NOMO-1 treated with DMSO at 0.1 percent for 48 hours (cell line): ENCODE results near the gene GRIK5.
"Not testable (repeated sequence)": the region's sequence is repeated elsewhere in the genome, so short reads cannot be mapped to it uniquely, and the experiment has no call there.

Source experiments
- DNase-seq: peaks from one replicate; lab custom pipeline; 2025; ENCODE audit not compliant: unreplicated experiment; lab: John Stamatoyannopoulos, UW

GRIK5 gene

DNA sequence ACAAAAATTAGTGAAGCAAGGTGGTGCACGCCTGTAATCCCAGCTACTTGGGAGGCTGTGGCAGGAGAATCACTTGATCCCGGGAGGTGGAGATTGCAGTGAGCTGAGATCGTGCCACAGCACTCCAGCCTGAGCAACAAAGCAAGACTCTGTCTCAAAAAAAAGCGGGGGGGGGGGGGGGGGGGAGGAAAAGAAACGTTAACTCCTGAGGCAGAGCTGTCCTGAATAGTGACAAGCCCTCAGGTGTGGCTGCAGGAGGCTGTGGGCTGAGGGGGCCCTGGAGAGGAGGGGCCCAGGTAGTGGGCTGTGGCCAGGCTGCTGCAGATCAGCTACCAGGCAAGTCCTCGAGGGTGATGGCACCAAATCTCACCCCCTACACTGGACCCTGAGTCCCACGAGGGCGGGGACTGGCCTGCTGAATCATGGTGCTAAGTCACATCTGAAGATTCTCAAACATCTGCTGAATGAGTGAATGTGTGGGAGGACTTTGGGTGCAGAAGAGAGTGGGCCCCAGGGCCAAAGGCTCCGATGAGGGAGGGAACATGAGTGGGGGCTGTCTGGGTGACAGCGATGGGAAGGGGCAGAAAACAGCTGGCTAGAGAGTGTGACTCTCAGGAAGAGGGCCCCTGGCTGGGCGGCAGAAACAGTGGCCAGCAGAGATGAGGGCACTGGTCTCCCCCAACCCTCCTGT, 51.4 kb downstream of the GRIK5 start:
- DNase-seq, result no peak

DNA sequence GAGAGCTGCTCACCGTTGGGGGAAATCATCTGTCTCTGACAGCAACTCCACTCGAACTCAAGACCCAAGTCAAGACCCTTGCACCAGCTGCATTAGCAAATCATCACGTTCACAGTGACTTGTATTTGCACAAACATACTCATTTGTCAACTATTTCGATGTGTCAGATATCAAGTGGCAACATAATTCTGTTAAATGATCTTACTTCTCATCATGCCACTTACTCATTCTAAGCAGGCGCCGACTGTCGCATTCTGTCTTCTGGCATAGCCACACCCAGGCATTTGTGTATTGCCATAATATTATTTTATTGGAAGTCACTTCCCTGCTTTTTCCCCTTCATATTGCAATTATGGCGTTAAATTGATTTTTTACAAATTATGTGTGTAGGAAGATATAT, 53.0 kb downstream of the GRIK5 start:
- no peak for DNase-seq

DNA sequence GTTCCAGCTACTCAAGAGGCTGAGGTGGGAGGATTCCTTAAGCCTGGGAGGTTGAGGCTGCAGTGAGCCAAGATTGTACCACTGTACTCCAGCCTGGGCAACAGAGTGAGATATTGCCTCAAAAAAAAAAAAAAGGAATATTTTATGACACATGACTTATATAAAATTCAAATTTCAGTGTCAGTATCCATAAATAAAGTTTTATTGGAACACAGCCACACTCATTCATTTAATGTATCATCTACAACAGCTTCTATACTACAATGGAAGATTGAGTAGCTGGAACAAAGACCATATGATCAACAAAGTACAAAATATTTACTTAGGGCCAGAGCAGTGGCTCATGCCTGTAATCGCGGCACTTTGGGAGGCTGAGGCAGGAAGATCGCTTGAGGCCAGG, 57.3 kb downstream of the GRIK5 start:
- DNase-seq, result not testable (repeated sequence)

DNA sequence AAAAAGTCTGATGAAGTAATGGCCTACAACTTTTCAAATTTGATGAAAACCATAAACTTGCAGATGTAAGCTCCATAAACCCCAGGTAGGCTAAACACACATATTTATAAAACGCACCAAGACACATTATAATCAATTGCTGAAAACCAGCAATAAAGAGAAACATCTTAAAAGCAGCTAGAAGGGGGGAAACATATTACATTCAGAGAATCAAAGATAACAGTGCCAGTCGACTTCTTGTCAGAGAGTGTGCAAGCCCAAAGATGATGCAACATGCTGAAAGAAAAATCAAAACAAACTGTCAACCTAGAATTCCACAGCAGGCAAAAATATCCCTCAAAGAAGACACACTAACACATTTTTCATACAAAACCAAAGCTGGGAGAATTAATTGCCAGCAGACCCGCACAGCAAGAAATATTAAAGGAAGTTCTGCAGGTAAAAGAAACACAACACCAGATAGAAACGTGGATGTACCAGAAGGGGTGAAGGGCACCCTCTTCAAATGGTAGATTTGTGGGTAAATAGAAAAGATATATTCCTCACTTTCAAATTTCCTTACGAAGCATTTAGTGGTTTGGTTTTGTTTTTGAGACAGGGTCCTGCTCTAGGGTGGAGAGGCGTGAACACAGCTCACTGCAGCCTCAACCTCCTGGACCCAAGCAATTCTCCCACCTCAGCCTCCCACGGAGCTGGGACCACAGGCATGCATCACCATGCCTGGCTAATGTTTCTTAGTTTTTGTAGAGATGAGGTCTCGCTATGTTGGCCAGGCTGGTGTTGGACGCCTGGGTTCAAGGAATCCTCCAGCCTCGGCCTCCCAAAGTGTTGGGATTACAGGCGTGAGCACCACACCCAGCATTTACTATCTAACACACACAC, 59.5 kb downstream of the GRIK5 start:
- DNase-seq, result no peak

DNA sequence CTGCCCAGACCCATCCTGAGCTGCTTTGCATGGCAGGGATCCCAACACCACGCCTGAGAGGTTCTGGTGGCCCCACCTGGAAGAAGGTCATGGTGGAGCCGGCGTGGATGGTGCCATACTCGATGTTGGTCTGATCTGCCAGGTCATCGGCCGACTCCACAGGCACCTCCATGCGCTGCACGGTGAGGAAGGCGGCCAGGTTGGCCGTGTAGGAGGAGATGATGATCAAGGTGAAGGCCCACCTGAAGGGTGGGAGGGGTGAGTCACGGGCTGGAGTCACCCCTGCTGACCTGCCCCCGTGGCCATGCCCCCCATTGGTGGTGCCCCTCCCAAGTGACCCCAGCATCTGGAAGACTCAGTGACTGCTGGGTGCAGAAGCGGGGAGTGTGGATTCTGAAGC, 63.4 kb downstream of the GRIK5 start:
- no peak for DNase-seq

DNA sequence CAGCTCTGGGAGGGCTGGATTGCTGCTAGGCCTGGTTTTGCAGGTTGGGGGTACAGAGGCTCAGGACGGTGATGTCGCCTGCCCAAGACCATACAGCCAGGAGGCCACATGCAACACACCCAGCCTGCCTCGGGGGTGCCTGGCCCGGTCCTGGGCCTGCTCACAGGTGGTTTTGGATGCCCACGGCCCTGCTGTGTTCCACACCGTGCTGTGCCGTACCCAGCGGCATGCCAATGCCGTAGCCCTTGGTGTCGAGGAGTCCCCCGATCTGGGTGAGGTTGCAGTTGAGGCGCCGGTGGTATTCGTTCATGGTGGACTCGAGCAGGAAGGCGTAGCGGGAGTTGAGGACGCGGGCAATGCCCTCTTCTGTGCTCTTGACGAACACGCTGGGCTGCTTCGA, 64.5 kb downstream of the GRIK5 start:
- DNase-seq, result no peak

DNA sequence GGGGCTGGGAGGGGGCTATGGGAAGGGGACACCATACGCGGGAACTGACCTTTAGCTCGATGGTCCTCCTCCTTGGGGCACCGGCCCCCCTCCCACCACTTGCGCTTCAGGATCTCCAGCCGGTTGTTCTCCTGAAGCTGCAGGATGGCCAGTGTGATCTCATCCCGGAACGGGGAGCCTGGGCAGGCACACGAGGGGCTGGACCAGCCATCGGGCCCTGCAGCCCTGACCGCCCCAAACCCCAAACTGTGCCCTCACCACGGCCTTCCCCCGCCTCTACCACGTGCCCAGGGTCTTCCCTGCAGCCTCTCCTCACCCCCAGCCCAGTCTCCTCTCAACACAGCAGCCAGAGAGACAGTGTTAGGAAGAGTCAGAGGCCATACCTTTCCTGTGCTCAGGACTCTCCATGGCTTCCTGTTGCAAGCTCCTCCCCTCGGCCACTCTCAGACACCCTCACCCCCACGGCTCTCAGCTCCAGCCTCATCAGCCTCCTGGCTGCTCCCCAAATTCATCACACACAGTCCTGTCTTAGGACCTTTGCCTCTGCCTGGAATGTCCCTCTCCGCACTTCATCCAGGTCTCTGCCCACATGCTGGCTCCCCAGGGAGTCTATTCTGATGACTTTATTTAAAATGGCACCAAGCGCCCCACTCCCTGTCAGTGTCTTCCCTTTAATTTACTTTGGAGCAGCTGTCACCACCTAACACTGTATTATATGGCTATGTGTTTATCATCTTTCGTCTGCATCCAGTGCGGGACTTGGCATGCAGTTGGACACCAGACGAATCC, 66.3 kb downstream of the GRIK5 start:
- no peak for DNase-seq

DNA sequence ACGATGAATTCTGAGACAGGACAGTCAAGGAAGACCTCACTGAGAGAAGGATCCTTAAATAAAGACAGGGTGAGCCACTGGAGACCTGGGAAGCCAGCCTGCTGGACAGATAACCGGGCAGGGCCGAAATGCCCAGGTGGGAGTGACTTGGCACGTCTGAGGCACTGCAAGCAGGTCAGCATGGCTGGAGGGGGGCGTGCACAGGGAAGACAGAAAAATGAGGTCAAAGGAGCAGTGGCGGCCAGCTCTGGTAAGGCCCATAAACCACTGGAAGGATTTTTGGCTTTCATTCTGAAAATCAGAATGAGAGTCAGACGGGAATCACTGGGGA, 70.2 kb downstream of the GRIK5 start:
- no peak for DNase-seq

DNA sequence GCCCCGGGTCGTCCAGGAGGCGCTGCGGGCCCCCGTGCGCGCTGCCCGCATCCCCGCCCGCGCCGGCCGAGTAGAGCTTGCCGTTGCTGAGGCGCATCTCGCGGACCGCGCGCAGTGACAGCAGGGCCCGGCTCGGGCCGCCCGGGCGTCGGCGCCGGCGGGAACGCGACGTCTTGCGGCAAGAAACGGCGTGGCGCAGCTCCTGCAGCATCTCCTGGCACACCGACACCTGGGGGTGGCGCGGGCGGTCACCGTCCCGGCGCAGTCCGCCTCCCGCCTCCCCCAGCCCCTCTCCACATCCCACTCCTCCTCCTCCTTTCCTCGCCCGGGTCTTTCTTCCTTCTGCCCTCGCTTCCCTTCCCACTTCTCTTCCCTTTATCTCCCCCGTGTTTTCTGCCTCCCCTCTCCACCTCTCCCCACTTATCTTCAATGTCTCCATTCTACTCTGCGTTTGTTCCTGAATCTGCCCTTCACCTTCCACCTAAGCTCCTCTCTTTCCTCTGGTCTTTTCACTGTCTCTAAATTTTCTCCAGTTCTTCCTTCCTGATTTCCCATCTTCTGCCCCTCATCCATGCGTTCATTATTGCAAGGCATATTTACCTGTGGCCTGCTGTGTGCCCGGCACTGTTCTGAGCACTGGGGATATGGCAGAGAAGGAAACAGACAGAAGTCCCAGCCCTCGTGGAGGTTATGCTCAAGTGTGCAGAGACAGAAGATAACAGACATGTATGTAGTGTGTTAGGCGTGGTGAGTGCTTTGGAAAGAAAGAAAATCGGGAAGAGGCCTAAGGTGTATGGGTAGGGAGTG, 70.7 kb downstream of the GRIK5 start:
- DNase-seq, result no peak

DNA sequence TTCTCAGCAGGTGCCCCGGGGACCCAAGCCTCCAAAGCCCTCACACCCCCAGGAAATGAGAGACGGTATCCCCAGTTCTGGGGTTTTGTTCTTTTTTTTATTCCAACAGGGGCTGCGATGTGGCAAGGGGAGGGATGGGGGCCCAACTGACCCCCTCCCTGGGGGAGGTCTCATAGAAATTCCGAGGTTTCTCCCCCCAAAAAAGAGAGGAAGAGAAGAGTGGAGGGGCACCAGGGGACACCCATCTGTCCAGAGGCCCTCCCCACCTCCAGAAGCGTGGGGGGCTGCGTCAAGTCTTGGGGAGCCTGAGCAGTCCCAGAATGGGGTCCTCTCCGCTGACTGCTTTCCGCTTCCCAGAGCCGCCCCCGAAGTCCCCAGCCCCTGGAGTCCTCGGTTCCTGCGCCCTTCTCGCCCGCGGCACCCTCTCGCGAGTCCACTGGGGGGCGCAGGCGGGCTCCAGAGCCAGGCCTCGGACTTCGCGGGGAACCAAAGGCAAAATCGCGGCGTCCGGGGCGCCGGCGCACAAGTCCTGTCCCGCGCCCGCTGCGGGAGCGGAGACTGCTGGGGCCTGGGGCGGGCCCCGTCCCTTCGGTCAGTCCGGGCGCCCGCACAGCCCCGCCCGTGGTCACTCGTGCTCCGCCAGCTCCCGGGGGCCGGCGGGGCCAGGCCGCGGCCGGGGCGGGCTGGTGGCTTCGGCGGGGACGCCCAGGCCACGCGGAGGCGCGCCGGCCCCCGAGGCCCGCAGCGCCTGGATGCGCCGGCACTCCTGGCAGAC, 71.6 kb downstream of the GRIK5 start:
- no peak for DNase-seq

DNA sequence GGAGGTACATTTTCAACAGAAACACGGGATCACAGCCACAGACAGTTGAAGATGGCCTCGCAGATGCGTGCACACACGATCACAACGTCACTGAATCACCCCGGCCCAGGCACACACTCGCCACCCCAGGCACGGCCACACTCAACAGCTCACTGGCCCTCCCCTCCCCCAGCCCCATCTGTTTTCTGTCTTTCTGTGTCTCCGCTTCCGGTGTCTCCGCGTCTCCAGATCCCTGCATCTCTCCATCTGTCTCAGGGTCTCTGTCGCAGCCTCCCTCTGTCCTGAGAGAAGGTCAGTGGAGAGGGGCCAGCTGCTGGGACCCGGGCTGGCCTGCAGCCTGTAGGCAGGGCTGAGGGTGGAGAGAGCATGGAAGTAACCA, 72.2 kb downstream of the GRIK5 start:
- DNase-seq, result no peak

DNA sequence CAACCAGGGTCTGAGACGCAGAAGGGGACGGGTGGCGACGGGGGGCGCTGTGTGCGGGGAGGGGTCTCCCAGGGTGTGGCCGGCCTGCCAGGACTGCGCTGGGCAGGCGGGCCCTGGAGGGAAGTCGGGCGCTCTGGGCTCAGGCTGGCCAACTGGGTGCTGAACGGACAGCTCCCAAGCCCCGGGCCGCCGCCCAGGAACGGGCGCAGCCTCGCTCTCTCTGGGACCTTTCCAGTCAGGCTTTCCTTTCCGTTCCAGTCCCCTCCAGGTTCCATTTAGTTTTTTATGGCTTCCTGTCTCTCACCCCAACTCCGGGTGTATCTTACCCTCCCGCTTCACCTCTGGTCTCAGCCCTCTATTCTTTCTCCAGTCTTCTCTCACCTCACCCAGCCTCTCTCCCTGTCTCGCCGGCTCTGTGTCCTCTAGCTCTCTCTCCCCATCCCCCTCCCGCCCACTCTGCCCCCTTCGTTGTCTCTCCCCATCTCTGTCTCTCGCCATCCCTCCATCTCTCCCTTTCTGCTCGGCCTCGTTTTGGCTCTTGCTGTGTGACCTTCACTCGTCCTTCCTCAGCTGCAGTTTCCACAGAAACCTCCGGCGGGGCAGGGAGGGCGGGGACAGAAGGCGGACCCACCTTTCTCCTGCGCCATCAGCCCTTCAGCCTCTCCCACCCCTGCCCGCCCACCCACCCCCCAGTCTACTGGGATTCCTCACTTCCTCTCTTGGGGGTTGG, 72.7 kb downstream of the GRIK5 start:
- peak; percentile 35 for DNase-seq

DNA sequence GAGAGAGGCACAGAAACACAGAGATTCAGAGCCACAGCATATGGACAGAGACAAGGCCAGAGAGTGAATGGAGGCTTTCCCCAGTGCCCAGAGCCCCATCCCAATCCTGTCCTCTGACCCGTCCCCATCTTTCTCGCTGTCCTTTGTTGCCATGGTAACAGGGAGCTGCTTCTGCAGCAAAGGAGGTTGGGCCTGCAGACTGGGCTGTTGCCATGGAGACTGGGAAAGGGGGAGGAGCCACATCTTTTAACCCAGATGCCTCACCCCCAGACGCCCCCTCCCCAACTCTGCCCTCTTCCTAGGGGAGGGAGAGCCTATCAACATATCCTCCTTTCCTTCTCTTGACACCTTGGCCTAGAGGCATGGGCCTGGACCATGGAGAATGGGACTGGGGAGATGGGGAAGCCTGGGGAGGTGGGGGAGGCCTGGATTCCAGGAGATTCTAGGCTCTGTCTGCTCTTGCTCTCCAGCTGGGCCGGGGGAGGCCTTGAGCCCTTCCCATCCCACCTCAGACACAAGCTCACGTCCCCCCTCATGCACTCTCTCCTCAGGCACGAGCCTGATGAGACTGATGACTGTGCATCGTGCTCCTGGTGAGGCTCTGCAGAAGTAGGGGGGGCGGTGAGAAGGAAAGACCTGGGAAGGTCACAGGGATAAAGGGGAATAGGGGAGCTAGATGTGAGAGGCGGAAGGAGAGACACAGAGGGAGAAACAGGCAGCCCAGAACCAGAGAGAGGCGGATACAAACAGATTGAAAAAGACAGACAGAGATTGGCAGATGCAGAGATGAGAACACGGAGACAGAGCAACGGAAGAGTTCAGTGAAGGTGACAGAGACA, 73.8 kb downstream of the GRIK5 start:
- DNase-seq, result no peak

DNA sequence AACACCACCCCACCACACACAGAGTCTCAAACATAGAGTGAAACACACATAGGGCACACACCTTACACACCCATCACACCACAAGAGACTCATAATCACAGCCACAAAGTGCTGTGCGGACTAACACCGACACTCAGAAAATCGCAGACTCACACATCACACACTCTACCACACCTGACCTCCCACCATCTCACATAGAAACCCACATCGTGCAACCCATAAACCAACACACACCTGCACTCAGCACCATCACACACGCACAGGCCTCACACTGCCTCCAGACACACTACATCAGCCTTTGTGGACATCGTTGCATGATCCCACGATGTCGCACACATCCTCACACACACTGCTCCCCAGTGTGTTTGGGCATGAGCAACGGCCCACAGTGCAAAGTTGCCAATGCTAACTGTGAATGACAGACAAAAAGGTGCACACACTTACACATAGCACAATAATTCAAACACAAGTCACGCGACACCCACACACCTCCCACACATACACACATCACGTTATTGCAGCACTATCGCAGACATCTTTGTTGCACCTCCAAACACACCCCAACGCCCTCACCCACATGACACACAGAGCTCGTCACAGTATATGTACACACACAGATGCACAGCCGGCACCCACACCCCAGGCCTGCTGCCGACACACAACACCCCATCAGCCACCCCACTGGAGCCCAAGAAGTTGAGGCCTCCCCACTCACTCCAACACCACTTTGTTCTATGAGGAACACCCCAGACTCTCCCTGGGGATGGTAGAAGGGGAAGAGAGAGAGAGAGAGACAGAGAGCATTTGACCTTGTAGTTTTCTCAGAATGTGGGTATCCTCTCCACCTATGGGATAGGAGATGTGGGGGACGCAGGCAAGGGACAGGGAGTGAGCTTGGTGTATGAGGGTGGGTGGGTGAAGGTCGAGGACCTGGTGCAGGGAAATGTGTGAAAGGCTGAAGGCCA, 74.7 kb downstream of the GRIK5 start:
- no peak for DNase-seq

DNA sequence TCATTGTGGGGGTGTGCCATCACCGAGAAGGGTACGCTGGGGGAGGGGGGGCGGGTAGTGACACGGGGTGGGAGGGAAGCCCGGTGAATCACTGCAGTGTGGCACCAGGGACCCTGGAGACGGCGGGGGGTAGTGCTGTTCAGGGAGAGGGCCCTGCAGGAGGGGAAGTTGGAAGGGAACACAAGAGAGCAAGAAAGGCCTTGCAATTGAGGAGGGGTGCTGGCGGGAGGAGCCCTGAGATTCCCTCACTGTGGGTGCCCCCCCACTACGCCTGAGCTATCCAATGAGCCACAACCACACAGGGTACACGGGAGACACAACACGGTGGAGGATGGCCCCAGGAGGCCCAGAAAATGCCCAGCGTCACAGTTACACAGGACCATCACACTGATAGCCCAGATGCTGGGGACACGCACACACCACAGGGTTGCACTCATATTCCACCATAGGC, 75.5 kb downstream of the GRIK5 start:
- no peak for DNase-seq

DNA sequence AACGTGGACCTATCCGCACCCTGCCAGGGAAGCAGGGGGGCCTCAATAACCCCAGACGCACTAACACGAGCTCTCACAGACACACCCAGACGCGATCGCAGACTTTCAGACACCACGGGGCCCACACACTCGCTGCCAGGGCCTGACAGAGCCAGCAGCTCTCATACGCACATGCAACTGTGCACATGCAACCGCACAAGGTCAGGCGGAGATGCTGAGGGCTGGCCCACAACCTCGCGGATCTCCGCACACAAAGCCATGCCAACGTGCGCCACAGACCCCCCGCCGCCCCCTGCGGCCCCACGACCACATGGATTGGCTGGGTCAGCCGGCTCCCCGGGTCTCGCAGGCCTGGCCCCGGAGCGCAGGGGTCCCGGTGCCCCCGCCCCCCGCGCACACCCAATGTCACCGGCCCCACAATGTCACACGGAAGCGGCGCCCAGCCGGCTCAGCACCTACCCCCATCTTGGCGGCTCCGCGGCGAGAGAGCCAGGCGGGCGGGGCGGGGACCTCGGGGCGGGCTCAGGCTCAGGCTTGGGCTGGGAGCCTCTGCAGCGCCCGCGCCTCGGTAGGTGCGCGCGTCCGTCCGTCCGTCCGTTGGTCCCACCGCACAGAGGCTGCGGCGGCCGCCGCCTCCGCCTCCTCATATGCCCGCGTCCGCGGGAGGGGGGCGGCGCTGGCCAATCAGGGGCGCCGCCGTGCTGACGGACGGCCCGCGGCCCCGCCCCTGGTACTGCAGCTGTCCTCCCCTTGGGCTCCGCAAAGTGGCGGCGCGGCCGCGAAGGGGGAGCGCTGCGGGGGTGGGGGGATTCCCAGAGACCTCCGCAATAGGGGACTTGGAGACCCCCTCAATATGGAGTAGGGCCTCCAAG, 76.2 kb downstream of the GRIK5 start, which contains the start of gene ATP1A3:
Gene ATP1A3 (minus strand): TSS at position 619 of the 872 bp plus-strand sequence. CDS start 154 bp downstream, at position 465.
- DNase-seq, result peak; percentile 76
